Lower lobe of right lung (tissue), 2 donors: ENCODE measurements around the gene ADCY7. TPM values are rescaled to one million over a fixed set of nuclear protein-coding genes. Genes with fewer than 3 reads are reported as not detected.

ENCODE experiments used
- ATAC-seq, 2 donors: fragments of 200-7000 bp; cut with Tn5 transposase; one replicate each; pipeline ENCODE4 v1.9.1; 2020 to 2022; ENCODE audit warnings: mild to moderate bottlenecking in 2 of 2, moderate library complexity in 2 of 2
- DNase-seq: peaks from one replicate; pipeline ENCODE4 v3.0.0-alpha.2; 2020
- H3K27ac ChIP-seq: fragments of 200-600 bp; one replicate; pipeline ENCODE4 v1.8.0; 2022
- H3K27me3 ChIP-seq: fragments of 200-600 bp; one replicate; pipeline ENCODE4 v1.8.0; 2022; ENCODE audit warnings: low read depth
- H3K36me3 ChIP-seq: fragments of 200-600 bp; one replicate; pipeline ENCODE4 v1.8.0; 2022; ENCODE audit warnings: mild to moderate bottlenecking
- H3K4me1 ChIP-seq: fragments of 200-600 bp; one replicate; pipeline ENCODE4 v1.8.0; 2022
- H3K4me3 ChIP-seq: fragments of 200-600 bp; one replicate; pipeline ENCODE4 v1.8.0; 2022; ENCODE audit warnings: mild to moderate bottlenecking
- H3K9me3 ChIP-seq: fragments of 200-600 bp; one replicate; pipeline ENCODE4 v1.8.0; 2022
- intact Hi-C: fragments of 100-400 bp; cut with DNase I; formaldehyde crosslinking; loops from one replicate; pipeline ENCODE4 v1.11.0; 2022
- total RNA-seq: library from RNA; stranded (reverse); fragmentation: NEBNext Ultra II Directional; extraction: Animal tissue kit (Norgen Biotek cat#: 25700); gene quantifications from one replicate; pipeline ENCODE4 v1.2.1, GENCODE V29; 2021
- TF ChIP-seq, protein P1 (sequence below): fragments of 200-600 bp; IDR thresholded peaks from one replicate; pipeline ENCODE4 v1.8.0; 2022; ENCODE audit warnings: antibody characterized with exemption, mild to moderate bottlenecking
- donor health status: DM: no; HTN: yes; CAD: no; lungs with severe emphysema.

The ADCY7 gene
- total RNA-seq, 1 donor from 2014 or later, result 115 TPM

GRCh38 chr16:50267151-50267631 is 840 bp downstream of the ADCY7 start:
- intact Hi-C loops, result no loop called here
- Histone ChIP-seq H3K36me3 (no peaks in the 10 kb centered on the region), H3K27ac (peak overlapping the region; percentile 81), H3K4me3 (peak overlapping the region; percentile 58), H3K27me3 (no peaks in the 10 kb centered on the region), H3K4me1 (peaks cover 53% of the 10 kb centered on the region), H3K9me3 (no peaks in the 10 kb centered on the region)
- peak; percentile 37 for DNase-seq
- no peak for ATAC-seq
- TF ChIP-seq, protein P1, sequence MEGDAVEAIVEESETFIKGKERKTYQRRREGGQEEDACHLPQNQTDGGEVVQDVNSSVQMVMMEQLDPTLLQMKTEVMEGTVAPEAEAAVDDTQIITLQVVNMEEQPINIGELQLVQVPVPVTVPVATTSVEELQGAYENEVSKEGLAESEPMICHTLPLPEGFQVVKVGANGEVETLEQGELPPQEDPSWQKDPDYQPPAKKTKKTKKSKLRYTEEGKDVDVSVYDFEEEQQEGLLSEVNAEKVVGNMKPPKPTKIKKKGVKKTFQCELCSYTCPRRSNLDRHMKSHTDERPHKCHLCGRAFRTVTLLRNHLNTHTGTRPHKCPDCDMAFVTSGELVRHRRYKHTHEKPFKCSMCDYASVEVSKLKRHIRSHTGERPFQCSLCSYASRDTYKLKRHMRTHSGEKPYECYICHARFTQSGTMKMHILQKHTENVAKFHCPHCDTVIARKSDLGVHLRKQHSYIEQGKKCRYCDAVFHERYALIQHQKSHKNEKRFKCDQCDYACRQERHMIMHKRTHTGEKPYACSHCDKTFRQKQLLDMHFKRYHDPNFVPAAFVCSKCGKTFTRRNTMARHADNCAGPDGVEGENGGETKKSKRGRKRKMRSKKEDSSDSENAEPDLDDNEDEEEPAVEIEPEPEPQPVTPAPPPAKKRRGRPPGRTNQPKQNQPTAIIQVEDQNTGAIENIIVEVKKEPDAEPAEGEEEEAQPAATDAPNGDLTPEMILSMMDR, result no peak

GRCh38 chr16:50267651-50268050 is 1.3 kb downstream of the ADCY7 start:
- TF ChIP-seq, protein P1, result no peak
- Histone ChIP-seq H3K27ac (peak overlapping the region; percentile 81), H3K27me3 (no peaks in the 10 kb centered on the region), H3K4me3 (peak overlapping the region; percentile 58), H3K36me3 (no peaks in the 10 kb centered on the region), H3K9me3 (no peaks in the 10 kb centered on the region), H3K4me1 (peaks cover 56% of the 10 kb centered on the region)
- ATAC-seq (no peak), DNase-seq (peak; percentile 51)
- intact Hi-C loops, result no loop called here

DNA sequence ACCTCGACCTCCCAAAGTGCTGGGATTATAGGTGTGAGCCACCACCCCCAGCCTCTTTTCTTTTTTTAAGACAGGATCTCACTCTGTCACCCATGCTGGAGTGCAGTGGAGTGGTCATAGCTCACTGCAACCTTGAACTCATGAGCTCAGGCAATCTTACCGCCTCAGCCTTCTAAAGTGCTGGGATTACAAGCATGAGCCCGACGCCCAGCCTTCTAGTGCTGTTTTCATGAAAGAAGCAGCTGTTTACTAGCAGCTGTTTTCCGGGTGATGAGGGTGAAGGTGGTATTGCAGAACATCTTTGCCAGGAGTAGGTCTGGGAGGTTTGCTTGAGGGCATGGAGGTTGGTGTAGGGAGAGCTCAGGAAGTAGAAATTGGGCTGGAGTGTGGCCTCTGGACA is 2.0 kb downstream of the ADCY7 start:
- Histone ChIP-seq H3K36me3 (no peaks in the 10 kb centered on the region), H3K4me3 (no peak overlapping the region), H3K27me3 (no peaks in the 10 kb centered on the region), H3K27ac (peak overlapping the region; percentile 81), H3K9me3 (no peaks in the 10 kb centered on the region), H3K4me1 (peaks cover 63% of the 10 kb centered on the region)
- intact Hi-C loops, result no loop called here
- ATAC-seq (no peak), DNase-seq (no peak)
- TF ChIP-seq, protein P1, result no peak

DNA sequence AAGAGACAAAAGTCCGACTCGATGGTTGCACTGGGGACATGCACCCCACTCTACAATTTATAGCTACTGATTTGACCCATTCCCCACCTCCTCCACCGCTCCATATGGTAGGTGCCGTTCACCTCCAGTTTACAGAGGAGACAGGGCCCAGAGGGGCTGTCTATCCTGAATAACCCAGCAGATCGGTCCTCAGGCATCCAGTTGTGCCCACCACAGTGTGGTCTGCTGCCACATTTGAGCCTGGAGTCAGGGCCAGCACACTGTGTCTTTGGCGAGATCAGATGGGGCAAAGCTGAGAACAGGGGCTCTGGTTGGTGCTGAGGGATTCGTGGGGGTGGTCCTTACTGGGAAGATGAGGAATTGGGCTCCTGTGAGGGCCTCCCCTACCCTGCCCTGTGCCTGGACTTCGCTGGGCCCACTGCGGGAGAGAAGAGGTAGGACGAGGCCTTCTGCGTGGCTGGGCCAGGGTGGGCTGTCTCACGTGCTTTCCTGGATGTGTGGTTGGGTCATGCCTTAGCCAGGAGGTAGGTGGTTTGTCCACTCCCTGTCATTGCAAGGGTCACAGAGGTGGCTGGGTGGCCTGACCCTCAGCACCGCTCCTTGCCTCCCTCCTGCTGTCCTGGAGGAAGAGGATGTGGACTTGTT is 2.8 kb downstream of the ADCY7 start:
- Histone ChIP-seq H3K27me3 (no peaks in the 10 kb centered on the region), H3K9me3 (no peaks in the 10 kb centered on the region), H3K4me1 (peaks cover 70% of the 10 kb centered on the region), H3K36me3 (no peaks in the 10 kb centered on the region), H3K4me3 (no peak overlapping the region), H3K27ac (no peak overlapping the region)
- no peak for ATAC-seq
- DNase-seq, result no peak
- TF ChIP-seq, protein P1, result no peak
- intact Hi-C loops, result no loop called here

DNA sequence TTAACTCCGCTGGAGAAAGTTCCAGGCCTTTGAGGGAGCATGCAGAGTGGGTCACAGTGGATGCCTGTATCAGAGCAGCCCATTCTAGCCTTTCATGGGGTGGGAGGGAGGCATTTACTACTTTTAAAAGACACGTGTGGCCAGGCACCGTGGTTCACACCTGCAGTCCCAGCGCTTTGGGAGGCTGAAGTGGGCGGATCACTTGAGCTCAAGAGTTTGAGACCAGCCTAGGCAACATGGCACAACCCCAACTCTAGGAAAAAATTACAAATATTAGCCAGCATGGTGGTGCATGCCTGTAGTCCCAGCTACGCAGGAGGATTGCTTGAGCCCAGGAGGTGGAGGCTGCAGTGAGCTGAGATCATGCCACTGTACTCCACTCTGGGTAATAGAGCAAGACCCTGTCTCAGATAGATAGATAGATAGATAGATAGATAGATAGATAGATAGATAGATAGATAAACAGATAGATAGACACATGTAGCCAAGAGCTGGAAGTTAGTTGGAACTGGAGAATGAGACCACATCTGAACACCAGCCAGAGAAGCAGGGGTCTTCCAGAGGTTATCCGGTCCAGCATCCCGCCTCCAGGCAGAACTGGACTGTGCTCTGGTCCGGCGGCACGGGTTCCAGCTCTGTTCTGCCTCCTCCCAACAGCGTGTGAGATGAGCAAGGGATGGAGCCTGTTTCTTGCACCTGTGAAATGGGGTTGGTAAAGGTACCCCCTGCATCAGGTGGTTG is 3.6 kb downstream of the ADCY7 start:
- no peak overlapping the region for H3K4me3 ChIP-seq
- H3K27ac ChIP-seq, result no peak overlapping the region
- intact Hi-C loops, result no loop called here
- TF ChIP-seq, protein P1, result no peak
- no peak for DNase-seq
- no peak for ATAC-seq
- H3K4me1 ChIP-seq, result peaks cover 70% of the 10 kb centered on the region
- H3K36me3 ChIP-seq, result no peaks in the 10 kb centered on the region
- no peaks in the 10 kb centered on the region for H3K9me3 ChIP-seq
- no peaks in the 10 kb centered on the region for H3K27me3 ChIP-seq
